ENCODE measurements around the gene C19orf85.

DNA sequence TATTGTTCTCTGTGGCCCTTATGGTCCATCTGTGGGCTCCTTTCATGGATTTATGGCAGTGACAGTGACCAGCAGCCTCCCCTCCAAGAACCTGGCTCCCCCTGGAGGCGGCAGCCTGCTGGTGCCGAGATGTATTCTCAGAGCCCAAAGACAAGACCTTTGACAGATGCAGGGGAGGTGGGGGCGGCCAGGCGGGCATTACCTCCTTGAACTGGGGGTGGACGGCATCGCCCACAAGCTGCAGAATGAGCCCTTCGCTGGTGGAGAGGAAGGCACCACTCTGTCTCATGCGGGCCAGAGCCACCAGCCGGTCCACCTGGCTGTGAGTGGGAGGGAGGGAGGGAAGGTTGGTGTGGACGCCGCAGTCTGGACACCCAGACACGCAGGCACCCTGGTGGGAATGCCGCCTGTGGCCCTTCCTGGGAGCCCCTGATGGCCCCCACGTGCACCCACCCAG lies 9.7 kb downstream of the C19orf85 start:
- TF ChIP-seq, protein P1, sequence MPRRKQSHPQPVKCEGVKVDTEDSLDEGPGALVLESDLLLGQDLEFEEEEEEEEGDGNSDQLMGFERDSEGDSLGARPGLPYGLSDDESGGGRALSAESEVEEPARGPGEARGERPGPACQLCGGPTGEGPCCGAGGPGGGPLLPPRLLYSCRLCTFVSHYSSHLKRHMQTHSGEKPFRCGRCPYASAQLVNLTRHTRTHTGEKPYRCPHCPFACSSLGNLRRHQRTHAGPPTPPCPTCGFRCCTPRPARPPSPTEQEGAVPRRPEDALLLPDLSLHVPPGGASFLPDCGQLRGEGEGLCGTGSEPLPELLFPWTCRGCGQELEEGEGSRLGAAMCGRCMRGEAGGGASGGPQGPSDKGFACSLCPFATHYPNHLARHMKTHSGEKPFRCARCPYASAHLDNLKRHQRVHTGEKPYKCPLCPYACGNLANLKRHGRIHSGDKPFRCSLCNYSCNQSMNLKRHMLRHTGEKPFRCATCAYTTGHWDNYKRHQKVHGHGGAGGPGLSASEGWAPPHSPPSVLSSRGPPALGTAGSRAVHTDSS (tag by site-specific recombination; IDR thresholded peaks at IDR 0.05), result no peak
- TF ChIP-seq BCL11B (tag by site-specific recombination; IDR thresholded peaks at IDR 0.05; ENCODE audit: low read depth), result no peak
- TF ChIP-seq, protein P2, sequence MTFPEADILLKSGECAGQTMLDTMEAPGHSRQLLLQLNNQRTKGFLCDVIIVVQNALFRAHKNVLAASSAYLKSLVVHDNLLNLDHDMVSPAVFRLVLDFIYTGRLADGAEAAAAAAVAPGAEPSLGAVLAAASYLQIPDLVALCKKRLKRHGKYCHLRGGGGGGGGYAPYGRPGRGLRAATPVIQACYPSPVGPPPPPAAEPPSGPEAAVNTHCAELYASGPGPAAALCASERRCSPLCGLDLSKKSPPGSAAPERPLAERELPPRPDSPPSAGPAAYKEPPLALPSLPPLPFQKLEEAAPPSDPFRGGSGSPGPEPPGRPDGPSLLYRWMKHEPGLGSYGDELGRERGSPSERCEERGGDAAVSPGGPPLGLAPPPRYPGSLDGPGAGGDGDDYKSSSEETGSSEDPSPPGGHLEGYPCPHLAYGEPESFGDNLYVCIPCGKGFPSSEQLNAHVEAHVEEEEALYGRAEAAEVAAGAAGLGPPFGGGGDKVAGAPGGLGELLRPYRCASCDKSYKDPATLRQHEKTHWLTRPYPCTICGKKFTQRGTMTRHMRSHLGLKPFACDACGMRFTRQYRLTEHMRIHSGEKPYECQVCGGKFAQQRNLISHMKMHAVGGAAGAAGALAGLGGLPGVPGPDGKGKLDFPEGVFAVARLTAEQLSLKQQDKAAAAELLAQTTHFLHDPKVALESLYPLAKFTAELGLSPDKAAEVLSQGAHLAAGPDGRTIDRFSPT (tag by site-specific recombination; IDR thresholded peaks at IDR 0.05), result no peak
- TF ChIP-seq, protein P3, sequence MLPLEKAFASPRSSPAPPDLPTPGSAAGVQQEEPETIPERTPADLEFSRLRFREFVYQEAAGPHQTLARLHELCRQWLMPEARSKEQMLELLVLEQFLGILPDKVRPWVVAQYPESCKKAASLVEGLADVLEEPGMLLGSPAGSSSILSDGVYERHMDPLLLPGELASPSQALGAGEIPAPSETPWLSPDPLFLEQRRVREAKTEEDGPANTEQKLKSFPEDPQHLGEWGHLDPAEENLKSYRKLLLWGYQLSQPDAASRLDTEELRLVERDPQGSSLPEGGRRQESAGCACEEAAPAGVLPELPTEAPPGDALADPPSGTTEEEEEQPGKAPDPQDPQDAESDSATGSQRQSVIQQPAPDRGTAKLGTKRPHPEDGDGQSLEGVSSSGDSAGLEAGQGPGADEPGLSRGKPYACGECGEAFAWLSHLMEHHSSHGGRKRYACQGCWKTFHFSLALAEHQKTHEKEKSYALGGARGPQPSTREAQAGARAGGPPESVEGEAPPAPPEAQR (tag by site-specific recombination; IDR thresholded peaks at IDR 0.05), result no peak
